ENCODE results near the gene BANP. TPM values are rescaled to one million over a fixed set of nuclear protein-coding genes. Genes with fewer than 3 reads are reported as not detected.
A peak's percentile ranks its signal among the peaks of the same experiment; 100 is the strongest.
"Not testable (repeated sequence)": the region's sequence is repeated elsewhere in the genome, so short reads cannot be mapped to it uniquely, and the experiment has no call there.

BANP gene
- polyA plus RNA-seq, 1 of the 3 experiments (the other 2 are of a cell fraction) = 16.8 TPM

- TF ChIP-seq CHD2 (IDR thresholded peaks at IDR 0.05; ENCODE audit: low read length, partially characterized antibody) = no peak
- TF ChIP-seq FOXM1 (IDR thresholded peaks at IDR 0.05; ENCODE audit: low read depth) = no peak
Measured at GRCh38 chr16:88023786-88024185, 72.6 kb downstream of the BANP start (continued).

GRCh38 chr16:88024491-88025085 is 73.4 kb downstream of the BANP start:
- not testable (repeated sequence) for H3K36me3 ChIP-seq (replicated peaks in 1 of 2; ENCODE audit: control insufficient read depth in 1 of 2, insufficient read depth in 2 of 2, low read length in 1 of 2)

GRCh38 chr16:88025086-88025492 is 73.9 kb downstream of the BANP start:
- POLR2A ChIA-PET; H3K36me3 ChIP-seq (replicated peaks in 1 of 2; ENCODE audit: control insufficient read depth in 1 of 2, insufficient read depth in 2 of 2, low read length in 1 of 2); H3K79me2 ChIP-seq (ENCODE audit: insufficient read depth); H3K4me3 ChIP-seq (ENCODE audit: low read depth in 2 of 2, low read length in 1 of 2); H4K20me1 ChIP-seq (ENCODE audit: insufficient read depth); H3K27me3 ChIP-seq (ENCODE audit: insufficient read depth); H3F3A ChIP-seq (replicated peaks; ENCODE audit: insufficient read depth); H3K9me2 ChIP-seq; H3K9me3 ChIP-seq: not testable (repeated sequence)
- H3K4me2 ChIP-seq = peak overlapping the region; percentile 61
- peak overlapping the region; percentile 47; the same call in 1 of the 2 replicates for H3K9ac ChIP-seq
- H3K4me1 ChIP-seq (ENCODE audit: control insufficient read depth in 1 of 2, insufficient read depth in 2 of 2, low read depth in 1 of 2, low read length in 1 of 2) = peaks cover 13 to 20% of the 10 kb centered on the region in 2 experiments; a peak in 2 of 4 replicates
- CTCF ChIA-PET = interaction anchor here (0.6 to 3.3 kb wide), 4 partner anchors 27 to 421 kb away, joined by 3 to 25 read pairs (median 4); no protein-coding TSS in a partner anchor
- H2AFZ ChIP-seq (ENCODE audit: low read depth) = peak overlapping the region; percentile 4; the same call in 1 of the 2 replicates
- peak; percentile 59 for DNase-seq
- TF ChIP-seq MXI1 (IDR thresholded peaks at IDR 0.05; ENCODE audit: low read depth, low read length) = 0 out of 2 replicates have a peak, but pooled peaks have one; percentile 2
- peak; percentile 21; the same call in 1 of the 2 replicates for TF ChIP-seq SMC3 (IDR thresholded peaks at IDR 0.05; ENCODE audit: low read depth, low read length)
- peak; percentile 48 for TF ChIP-seq RAD21 (IDR thresholded peaks at IDR 0.05; ENCODE audit: low read length)
- 39% methylated on average over 9 of the region's 10 CpGs for WGBS (ENCODE audit: low lambda C conversion rate)
- H3K27ac ChIP-seq (ENCODE audit: low read depth in 2 of 2, low read length in 1 of 2) = peak overlapping the region; percentile 51 to 72

More at GRCh38 chr16:88024491-88025085, 73.4 kb downstream of the BANP start:
- H3K27me3 ChIP-seq (ENCODE audit: insufficient read depth); H3K79me2 ChIP-seq (ENCODE audit: insufficient read depth); H3F3A ChIP-seq (replicated peaks; ENCODE audit: insufficient read depth); H3K4me3 ChIP-seq (ENCODE audit: low read depth in 2 of 2, low read length in 1 of 2); H3K9me3 ChIP-seq; H3K9me2 ChIP-seq; H4K20me1 ChIP-seq (ENCODE audit: insufficient read depth); POLR2A ChIA-PET: not testable (repeated sequence)
- peaks cover 13 to 25% of the 10 kb centered on the region in 2 experiments; a peak in 2 of 4 replicates for H3K4me1 ChIP-seq (ENCODE audit: control insufficient read depth in 1 of 2, insufficient read depth in 2 of 2, low read depth in 1 of 2, low read length in 1 of 2)
- peak overlapping the region; percentile 4; the same call in 1 of the 2 replicates for H2AFZ ChIP-seq (ENCODE audit: low read depth)
- 28% methylated on average over 21 of the region's 21 CpGs for WGBS (ENCODE audit: low lambda C conversion rate)
- peak; percentile 90 for DNase-seq
- H3K27ac ChIP-seq (ENCODE audit: low read depth in 2 of 2, low read length in 1 of 2) = peak overlapping the region; percentile 51 to 72
- peak overlapping the region; percentile 47; the same call in 1 of the 2 replicates for H3K9ac ChIP-seq
- H3K4me2 ChIP-seq = peak overlapping the region; percentile 61
- CTCF ChIA-PET = interaction anchor here (0.6 to 3.3 kb wide), 8 partner anchors 12 to 422 kb away, joined by 3 to 25 read pairs (median 4); no protein-coding TSS in a partner anchor
- TF ChIP-seq CTCF (IDR thresholded peaks at IDR 0.05) = peak; percentile 79
- TF ChIP-seq EP300 (IDR thresholded peaks at IDR 0.05; ENCODE audit: borderline replicate concordance in 1 of 2, low read depth in 1 of 2, low read length in 1 of 2) = 0 out of 4 replicates have a peak, but pooled peaks of 1 of the 2 experiments have one; percentile 16
- TF ChIP-seq RCOR1 (IDR thresholded peaks at IDR 0.05; ENCODE audit: low read length) = peak; percentile 54; the same call in 1 of the 2 replicates
- TF ChIP-seq RAD21 (IDR thresholded peaks at IDR 0.05; ENCODE audit: low read length) = peak; percentile 70
- peak; percentile 73 for TF ChIP-seq SMC3 (IDR thresholded peaks at IDR 0.05; ENCODE audit: low read depth, low read length)
- peak; percentile 26; the same call in 1 of the 2 replicates for TF ChIP-seq MXI1 (IDR thresholded peaks at IDR 0.05; ENCODE audit: low read depth, low read length)
- 0 out of 2 replicates have a peak, but pooled peaks have one; percentile 20 for TF ChIP-seq GATA2 (CRISPR knock-in tag; IDR thresholded peaks at IDR 0.05)

GRCh38 chr16:88025828-88026555 is 74.8 kb downstream of the BANP start:
- H3K79me2 ChIP-seq (ENCODE audit: insufficient read depth); DNase-seq; H3K9me2 ChIP-seq; H3K36me3 ChIP-seq (replicated peaks in 1 of 2; ENCODE audit: control insufficient read depth in 1 of 2, insufficient read depth in 2 of 2, low read length in 1 of 2); H3K9ac ChIP-seq; H3K4me2 ChIP-seq; H3K27ac ChIP-seq (ENCODE audit: low read depth in 2 of 2, low read length in 1 of 2); H3K27me3 ChIP-seq (ENCODE audit: insufficient read depth); POLR2A ChIA-PET; H4K20me1 ChIP-seq (ENCODE audit: insufficient read depth); H2AFZ ChIP-seq (ENCODE audit: low read depth); H3F3A ChIP-seq (replicated peaks; ENCODE audit: insufficient read depth); H3K4me3 ChIP-seq (ENCODE audit: low read depth in 2 of 2, low read length in 1 of 2); H3K9me3 ChIP-seq: not testable (repeated sequence)
- WGBS (ENCODE audit: low lambda C conversion rate) = 96% methylated on average over 22 of the region's 24 CpGs
- peaks cover 13 to 19% of the 10 kb centered on the region in 2 experiments; a peak in 2 of 4 replicates for H3K4me1 ChIP-seq (ENCODE audit: control insufficient read depth in 1 of 2, insufficient read depth in 2 of 2, low read depth in 1 of 2, low read length in 1 of 2)
- CTCF ChIA-PET = interaction anchor here (1.5 kb wide), 1 partner anchor 412 kb away, joined by 4 read pairs; no protein-coding TSS in a partner anchor
